Measurements from ENCODE around the gene MYO5B.

DNA sequence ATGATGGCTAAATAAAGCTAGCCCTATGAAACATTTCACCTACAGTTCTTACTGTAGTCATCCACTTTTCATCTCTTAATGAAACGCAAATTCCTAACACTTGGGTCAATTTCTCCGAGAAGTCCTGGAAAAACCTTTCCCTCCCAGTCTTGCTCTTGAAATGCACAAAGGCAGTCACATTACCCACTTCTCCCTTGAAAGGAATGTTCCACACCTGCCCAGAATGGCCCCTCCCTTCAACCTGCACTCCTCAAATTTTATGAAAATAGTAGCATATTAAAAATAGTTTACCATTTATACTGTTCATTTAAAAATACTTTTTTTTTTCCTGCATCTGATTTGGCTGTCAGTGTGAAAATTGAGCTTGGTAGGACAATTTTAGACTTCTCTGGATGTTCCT, 316.9 kb downstream of the MYO5B start:
- TF ChIP-seq NR2F2 (IDR thresholded peaks at IDR 0.05), result no peak
- TF ChIP-seq, protein P1, sequence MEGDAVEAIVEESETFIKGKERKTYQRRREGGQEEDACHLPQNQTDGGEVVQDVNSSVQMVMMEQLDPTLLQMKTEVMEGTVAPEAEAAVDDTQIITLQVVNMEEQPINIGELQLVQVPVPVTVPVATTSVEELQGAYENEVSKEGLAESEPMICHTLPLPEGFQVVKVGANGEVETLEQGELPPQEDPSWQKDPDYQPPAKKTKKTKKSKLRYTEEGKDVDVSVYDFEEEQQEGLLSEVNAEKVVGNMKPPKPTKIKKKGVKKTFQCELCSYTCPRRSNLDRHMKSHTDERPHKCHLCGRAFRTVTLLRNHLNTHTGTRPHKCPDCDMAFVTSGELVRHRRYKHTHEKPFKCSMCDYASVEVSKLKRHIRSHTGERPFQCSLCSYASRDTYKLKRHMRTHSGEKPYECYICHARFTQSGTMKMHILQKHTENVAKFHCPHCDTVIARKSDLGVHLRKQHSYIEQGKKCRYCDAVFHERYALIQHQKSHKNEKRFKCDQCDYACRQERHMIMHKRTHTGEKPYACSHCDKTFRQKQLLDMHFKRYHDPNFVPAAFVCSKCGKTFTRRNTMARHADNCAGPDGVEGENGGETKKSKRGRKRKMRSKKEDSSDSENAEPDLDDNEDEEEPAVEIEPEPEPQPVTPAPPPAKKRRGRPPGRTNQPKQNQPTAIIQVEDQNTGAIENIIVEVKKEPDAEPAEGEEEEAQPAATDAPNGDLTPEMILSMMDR (IDR thresholded peaks at IDR 0.05; ENCODE audit: low read depth, low read length, missing input control), result no peak
- TF ChIP-seq SP1 (IDR thresholded peaks at IDR 0.05), result no peak
- no peak for TF ChIP-seq TAF1 (conservative IDR thresholded peaks at IDR 0.05)
- TF ChIP-seq, protein P2, sequence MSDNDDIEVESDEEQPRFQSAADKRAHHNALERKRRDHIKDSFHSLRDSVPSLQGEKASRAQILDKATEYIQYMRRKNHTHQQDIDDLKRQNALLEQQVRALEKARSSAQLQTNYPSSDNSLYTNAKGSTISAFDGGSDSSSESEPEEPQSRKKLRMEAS (IDR thresholded peaks at IDR 0.05), result no peak
- no peak for TF ChIP-seq YY1 (IDR thresholded peaks at IDR 0.05)
- no peak for TF ChIP-seq FOXA2 (IDR thresholded peaks at IDR 0.05)
- no peak for TF ChIP-seq GABPA (IDR thresholded peaks at IDR 0.05 in 1 of 2, conservative IDR thresholded peaks at IDR 0.05 in 1 of 2)
- TF ChIP-seq EGR1 (IDR thresholded peaks at IDR 0.05; ENCODE audit: low read depth in 2 of 2), result no peak
- TF ChIP-seq, protein P3, sequence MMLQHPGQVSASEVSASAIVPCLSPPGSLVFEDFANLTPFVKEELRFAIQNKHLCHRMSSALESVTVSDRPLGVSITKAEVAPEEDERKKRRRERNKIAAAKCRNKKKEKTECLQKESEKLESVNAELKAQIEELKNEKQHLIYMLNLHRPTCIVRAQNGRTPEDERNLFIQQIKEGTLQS (IDR thresholded peaks at IDR 0.05), result no peak
- TF ChIP-seq HNF4G (IDR thresholded peaks at IDR 0.05), result no peak

All from liver (tissue), 3 donors.